ENCODE data around the gene SYNDIG1.
A peak's percentile ranks its signal among the peaks of the same experiment; 100 is the strongest.

The SYNDIG1 gene

DNA sequence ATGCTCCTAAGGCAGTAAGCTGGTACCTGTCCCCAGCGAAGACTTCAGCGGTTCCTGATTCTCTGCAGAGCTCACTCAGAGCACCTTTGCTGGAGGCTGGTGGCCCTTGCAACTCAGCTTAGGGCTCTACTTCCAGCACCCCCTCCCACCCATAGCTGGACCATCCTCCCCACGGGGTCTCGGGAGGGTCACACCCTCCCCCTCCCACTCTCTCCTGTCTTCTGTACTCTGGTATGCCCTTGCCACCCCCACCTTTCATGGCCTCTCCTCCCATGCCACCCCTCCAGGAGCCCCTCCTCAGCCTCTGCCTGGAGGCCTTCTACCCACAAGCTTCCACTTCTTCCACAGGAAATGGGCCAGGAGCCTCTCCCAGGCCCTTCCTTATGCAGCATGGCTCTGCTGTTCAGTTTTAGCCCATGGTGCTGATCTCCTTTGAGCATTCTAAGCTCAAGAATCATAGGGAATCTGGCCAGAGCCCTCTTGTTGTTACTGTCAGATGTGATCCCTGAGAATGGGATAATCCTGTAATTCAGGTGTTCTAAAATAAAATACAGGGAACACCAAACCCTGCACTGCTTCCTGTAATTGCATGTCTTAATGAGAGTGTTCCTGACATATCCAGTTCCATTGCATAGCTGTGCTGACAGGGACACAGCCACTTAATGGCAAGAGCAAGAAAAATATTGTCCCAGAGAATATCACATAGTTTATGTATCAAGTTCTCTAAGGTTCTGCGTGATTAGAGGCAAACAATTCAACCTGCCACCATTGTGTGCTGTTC is 142.1 kb downstream of the SYNDIG1 start:
- no peaks in the 10 kb centered on the region for H3K9me3 ChIP-seq
- TF ChIP-seq Cebpa-rat (IDR thresholded peaks at IDR 0.05): no peak
- H3K4me1 ChIP-seq: peaks cover 75% of the 10 kb centered on the region
- H3K27me3 ChIP-seq: no peaks in the 10 kb centered on the region
- H3K9ac ChIP-seq: no peak overlapping the region
- no peak overlapping the region for H3K4me3 ChIP-seq
- peak overlapping the region; percentile 84 for H3K4me2 ChIP-seq
- H3K36me3 ChIP-seq: no peaks in the 10 kb centered on the region
- peak overlapping the region; percentile 76 for H3K27ac ChIP-seq
- H4K20me1 ChIP-seq: no peaks in the 10 kb centered on the region

DNA sequence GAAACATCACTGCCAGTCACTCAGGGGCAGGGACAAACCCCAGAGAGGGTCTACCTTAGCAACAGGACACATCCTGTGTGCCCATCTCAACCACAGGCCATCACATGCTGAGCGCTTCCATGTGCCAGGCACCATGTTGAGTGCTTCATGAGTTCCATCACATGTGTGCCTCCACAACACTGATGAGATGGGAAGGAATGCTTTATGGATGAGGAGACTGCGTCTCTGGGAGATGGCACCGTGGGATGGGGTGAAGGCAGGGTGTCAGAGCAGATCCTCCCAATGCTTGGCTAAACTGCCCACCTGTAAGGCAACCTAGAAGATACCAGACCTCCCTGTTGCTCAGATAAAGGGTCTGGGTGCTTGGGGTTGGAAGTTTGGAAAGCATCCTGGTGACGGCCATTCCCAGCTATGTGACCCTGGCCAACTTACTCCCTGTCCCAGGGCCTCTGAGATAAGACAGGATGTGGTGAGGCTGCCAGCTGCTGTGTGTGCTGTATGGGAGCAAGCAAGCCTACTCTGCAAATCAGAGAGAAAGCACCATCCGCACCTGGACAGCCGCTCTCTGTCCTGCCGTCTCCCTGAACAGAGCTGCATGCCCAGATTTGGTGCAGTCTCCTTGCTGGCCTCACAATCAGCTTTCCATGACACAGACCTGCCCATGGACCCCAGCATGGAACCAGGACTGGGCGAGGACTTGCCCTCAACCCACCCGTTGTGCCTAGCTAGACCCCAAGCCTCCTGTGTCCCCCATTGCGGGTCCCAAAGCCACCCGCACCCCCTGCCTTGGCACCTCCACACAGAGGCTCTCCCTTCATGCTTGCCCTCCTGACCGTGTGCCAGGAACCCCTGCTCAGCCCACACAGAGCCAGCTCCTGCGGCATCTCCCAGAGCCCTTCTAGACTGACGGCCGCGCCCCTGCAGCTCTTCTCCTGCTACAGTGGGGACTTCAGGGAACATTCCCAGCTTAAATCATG is 143.7 kb downstream of the SYNDIG1 start:
- Histone ChIP-seq H4K20me1 (no peaks in the 10 kb centered on the region), H3K27ac (0 out of 2 replicates have a peak overlapping the region, but pooled peaks have one; percentile 32), H3K27me3 (no peaks in the 10 kb centered on the region), H3K36me3 (no peaks in the 10 kb centered on the region), H3K9me3 (no peaks in the 10 kb centered on the region), H3K4me1 (peaks cover 88% of the 10 kb centered on the region), H3K9ac (no peak overlapping the region), H3K4me2 (peak overlapping the region; percentile 67), H3K4me3 (no peak overlapping the region)
- TF ChIP-seq Cebpa-rat (IDR thresholded peaks at IDR 0.05): no peak

DNA sequence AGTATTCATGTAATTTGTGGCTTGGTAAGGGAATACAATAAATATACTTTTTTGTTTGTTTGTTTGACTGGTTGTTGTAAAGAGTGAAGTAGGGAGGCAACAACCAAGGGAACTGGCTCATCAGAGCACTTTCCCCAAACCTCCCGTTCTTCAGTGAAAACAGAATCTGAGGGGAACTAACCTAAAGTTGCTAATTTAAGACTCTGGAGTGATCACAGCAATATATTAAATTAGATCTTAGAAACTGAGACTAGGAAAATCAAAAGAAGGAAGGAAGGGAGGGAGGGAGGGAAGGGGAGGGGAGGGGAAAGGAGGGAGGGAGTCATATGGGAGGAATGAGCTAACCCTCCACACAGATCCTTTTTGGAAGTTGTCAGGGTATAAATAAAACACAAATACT is 144.9 kb downstream of the SYNDIG1 start:
- no peaks in the 10 kb centered on the region for H4K20me1 ChIP-seq
- H3K9me3 ChIP-seq: no peaks in the 10 kb centered on the region
- H3K27ac ChIP-seq: no peak overlapping the region
- no peak overlapping the region for H3K9ac ChIP-seq
- no peak for TF ChIP-seq Cebpa-rat (IDR thresholded peaks at IDR 0.05)
- H3K36me3 ChIP-seq: no peaks in the 10 kb centered on the region
- H3K4me1 ChIP-seq: peaks cover 88% of the 10 kb centered on the region
- no peaks in the 10 kb centered on the region for H3K27me3 ChIP-seq
- peak overlapping the region; percentile 67 for H3K4me2 ChIP-seq
- no peak overlapping the region for H3K4me3 ChIP-seq

DNA sequence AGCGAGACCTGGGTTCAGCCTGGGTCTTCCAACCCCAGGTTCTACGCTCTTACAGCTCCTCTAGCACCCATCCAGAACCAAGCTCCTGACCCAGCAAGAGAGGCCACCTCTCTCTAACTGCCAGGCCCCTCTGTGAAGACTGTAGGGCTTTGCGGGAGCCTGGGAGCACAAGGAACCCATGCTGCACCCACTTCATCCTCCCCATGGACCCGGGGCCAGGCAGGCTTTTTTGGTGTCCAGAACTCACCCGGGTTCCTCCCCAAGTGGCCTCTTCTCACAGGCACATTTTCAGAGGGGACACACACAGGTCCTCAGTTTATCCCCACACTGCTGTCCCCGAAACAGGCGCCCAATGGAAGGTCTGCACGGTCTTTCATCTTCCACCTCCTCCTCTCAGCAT is 145.9 kb downstream of the SYNDIG1 start:
- no peaks in the 10 kb centered on the region for H4K20me1 ChIP-seq
- H3K36me3 ChIP-seq: no peaks in the 10 kb centered on the region
- peak overlapping the region; percentile 67 for H3K4me2 ChIP-seq
- no peak for TF ChIP-seq Cebpa-rat (IDR thresholded peaks at IDR 0.05)
- H3K9me3 ChIP-seq: no peaks in the 10 kb centered on the region
- peaks cover 88% of the 10 kb centered on the region for H3K4me1 ChIP-seq
- no peaks in the 10 kb centered on the region for H3K27me3 ChIP-seq
- no peak overlapping the region for H3K4me3 ChIP-seq
- no peak overlapping the region for H3K9ac ChIP-seq
- no peak overlapping the region; the same call in 1 of the 2 replicates for H3K27ac ChIP-seq

DNA sequence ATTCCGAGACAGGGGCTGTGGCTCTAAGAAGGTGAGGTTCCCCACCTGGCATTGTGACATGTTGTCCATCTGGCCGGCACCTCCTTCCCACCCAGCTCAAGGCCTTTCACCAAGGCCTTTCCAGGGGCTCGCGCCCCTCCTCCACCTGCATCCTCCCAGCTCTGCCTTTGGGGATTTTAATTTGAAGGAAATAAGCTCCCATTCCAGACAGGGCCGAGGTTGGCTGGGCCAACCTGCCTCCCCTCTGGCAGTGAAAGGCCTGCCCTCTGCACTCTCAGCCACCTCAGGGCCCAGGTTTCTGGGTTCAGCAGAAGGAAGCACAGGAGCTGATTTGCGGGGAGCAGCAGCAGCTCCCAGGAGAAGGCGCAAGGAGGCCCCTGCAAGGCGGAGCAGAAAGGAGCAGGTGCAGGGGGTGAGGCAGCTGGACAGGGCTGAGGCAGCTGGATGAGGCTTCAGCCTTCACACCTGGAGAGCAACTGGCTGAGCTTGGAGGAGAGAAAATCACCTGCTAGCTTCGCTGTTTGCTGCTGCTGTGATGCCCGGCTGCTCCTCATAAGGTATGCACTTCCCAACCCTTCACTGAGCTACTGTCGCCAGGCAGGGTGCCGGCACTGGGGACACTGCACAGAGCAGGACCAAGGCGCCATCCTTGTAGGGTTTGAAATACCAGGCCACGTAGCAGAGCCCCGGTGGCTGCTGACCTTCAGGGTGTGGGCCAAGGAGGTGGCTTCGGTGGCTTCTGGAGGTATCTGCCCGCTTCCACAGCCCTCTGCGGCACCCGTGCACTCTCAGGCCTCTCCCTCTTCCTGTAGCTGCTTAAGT is 147.0 kb downstream of the SYNDIG1 start:
- Histone ChIP-seq H3K4me3 (no peak overlapping the region), H3K9me3 (no peaks in the 10 kb centered on the region), H3K4me2 (peak overlapping the region; percentile 65), H3K36me3 (no peaks in the 10 kb centered on the region), H4K20me1 (no peaks in the 10 kb centered on the region), H3K27me3 (no peaks in the 10 kb centered on the region), H3K9ac (no peak overlapping the region), H3K27ac (0 out of 2 replicates have a peak overlapping the region, but pooled peaks have one; percentile 23), H3K4me1 (peaks cover 84% of the 10 kb centered on the region)
- TF ChIP-seq Cebpa-rat (IDR thresholded peaks at IDR 0.05): no peak

- no peak overlapping the region for H3K9ac ChIP-seq
Observed at GRCh38 chr20:24617080-24617432, 147.6 kb downstream of the SYNDIG1 start.

DNA sequence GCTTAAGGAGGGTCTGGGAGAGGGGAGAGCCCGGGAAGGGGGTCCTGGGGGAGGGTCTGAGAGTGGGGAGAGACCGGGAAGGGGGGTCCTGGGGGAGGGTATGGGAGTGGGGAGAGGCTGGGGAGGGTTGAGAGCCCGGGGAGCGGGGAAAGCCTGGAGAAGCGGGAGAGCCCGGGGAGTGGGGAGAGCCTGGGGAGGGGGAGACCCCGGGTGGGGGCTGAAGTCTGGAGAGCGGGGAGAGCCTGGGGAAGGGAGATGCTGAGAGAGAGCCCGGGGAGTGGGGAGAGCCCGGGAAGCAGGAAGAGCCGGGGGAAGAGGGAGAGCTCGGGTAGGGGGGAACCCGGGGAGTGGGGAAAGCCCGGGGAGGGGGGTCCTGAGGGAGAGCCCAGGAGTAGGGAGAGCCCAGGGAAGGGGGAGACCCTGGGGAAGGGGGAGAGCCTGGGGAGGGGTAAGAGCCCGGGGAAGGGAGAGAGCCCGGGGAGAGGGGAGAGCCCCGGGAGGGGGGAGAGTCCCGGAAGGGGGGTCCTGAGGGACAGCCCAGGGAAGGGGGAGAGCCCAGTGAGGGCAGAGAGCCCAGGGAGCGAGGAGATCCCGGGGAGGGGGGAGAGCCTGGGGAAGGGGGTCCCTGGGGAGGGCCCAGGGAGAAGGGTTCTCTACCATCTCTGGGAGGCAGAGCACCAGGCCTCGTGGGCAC is 148.5 kb downstream of the SYNDIG1 start:
- Histone ChIP-seq H3K9ac (no peak overlapping the region), H3K4me2 (peak overlapping the region; percentile 65), H3K4me1 (peaks cover 76% of the 10 kb centered on the region), H3K27me3 (no peaks in the 10 kb centered on the region), H3K36me3 (no peaks in the 10 kb centered on the region), H3K27ac (no peak overlapping the region), H4K20me1 (no peaks in the 10 kb centered on the region), H3K9me3 (no peaks in the 10 kb centered on the region), H3K4me3 (no peak overlapping the region)
- no peak for TF ChIP-seq Cebpa-rat (IDR thresholded peaks at IDR 0.05)

More at GRCh38 chr20:24617080-24617432, 147.6 kb downstream of the SYNDIG1 start:
- Histone ChIP-seq H3K4me3 (no peak overlapping the region), H3K36me3 (no peaks in the 10 kb centered on the region), H3K27ac (0 out of 2 replicates have a peak overlapping the region, but pooled peaks have one; percentile 23), H4K20me1 (no peaks in the 10 kb centered on the region), H3K9me3 (no peaks in the 10 kb centered on the region), H3K4me2 (peak overlapping the region; percentile 65), H3K27me3 (no peaks in the 10 kb centered on the region), H3K4me1 (peaks cover 79% of the 10 kb centered on the region)
- TF ChIP-seq Cebpa-rat (IDR thresholded peaks at IDR 0.05): no peak

DNA sequence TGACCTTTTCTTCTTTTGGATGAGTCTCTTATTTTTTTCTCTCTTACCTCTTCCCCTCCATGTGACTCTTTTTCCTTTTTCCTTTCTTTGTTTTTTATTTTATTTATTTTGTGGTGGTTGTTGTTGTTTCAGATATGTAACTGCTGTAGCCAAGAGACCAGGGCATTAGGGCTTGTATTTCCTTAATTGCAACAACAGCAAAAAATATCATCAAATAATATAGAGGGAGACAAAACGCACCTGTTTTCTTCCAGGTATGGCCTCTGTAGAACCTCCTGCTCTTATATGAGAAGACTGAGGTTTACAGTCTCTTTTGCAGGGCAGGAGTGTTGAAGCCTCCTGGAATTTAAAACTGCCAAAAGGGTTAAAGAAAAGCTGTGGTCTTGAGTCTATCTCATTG is 149.3 kb downstream of the SYNDIG1 start:
- TF ChIP-seq Cebpa-rat (IDR thresholded peaks at IDR 0.05): no peak
- H3K9me3 ChIP-seq: no peaks in the 10 kb centered on the region
- no peak overlapping the region for H3K27ac ChIP-seq
- peak overlapping the region; percentile 65 for H3K4me2 ChIP-seq
- H3K27me3 ChIP-seq: no peaks in the 10 kb centered on the region
- no peaks in the 10 kb centered on the region for H3K36me3 ChIP-seq
- H3K9ac ChIP-seq: no peak overlapping the region
- H3K4me1 ChIP-seq: peaks cover 67% of the 10 kb centered on the region
- H4K20me1 ChIP-seq: no peaks in the 10 kb centered on the region
- no peak overlapping the region for H3K4me3 ChIP-seq

DNA sequence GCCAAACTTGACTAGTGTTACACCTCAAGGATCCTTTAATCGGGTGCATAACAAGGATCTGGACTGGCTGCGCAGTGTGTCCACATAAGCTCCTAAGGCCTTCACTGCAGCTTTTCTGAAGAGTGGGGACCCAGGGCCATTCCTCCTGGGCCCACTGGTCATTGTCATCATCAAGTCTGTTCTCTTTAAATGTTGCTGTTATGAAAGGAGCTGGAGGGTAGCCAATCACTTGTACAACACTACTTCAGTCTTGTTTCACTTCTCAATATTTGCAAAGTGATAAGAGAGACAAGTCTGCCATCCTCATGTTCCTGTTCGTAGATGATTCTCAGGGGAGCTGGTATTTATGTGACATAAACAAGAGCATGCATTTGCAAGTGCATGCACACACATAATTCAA is 149.8 kb downstream of the SYNDIG1 start:
- Histone ChIP-seq H3K4me1 (peaks cover 63% of the 10 kb centered on the region), H3K9ac (no peak overlapping the region), H4K20me1 (no peaks in the 10 kb centered on the region), H3K4me3 (no peak overlapping the region), H3K36me3 (no peaks in the 10 kb centered on the region), H3K9me3 (no peaks in the 10 kb centered on the region), H3K27me3 (no peaks in the 10 kb centered on the region), H3K4me2 (peak overlapping the region; percentile 65), H3K27ac (no peak overlapping the region)
- TF ChIP-seq Cebpa-rat (IDR thresholded peaks at IDR 0.05): no peak
